ENCODE measurements around the gene C2CD3. TPM values are rescaled to one million over a fixed set of nuclear protein-coding genes. Genes with fewer than 3 reads are reported as not detected.

The C2CD3 gene
- total and polyA plus RNA-seq, 10 donors: 5.7 to 49.2 (median 31.8) TPM

DNA sequence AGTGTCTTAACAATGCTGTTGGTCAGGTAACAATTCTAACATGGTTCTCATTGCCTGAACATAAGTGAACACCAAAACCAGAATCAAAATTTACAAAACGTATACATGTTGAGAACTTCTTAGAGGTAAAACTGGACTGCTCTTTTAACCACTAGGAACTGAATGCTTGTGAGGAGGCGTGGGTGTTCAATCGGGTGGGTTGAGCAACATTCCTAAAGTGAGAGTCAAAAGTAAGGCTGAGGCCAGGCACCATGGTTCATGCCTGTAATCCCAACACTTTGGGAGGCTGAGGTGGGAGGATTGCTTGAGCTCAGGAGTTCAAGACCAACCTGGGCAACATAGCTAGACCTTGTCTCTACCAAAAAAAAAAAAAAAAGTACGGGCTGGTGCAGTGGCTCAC lies 11.8 kb upstream of the C2CD3 start:
- no peak overlapping the region for H3K4me3 ChIP-seq
- no peaks in the 10 kb centered on the region for H3K9me3 ChIP-seq
- WGBS, 5 donors: 83 to 96% (median 92%) methylated on average over 4 of the region's 4 CpGs
- TF ChIP-seq POLR2AphosphoS5 (IDR thresholded peaks at IDR 0.05): no peak
- TF ChIP-seq, protein P1, sequence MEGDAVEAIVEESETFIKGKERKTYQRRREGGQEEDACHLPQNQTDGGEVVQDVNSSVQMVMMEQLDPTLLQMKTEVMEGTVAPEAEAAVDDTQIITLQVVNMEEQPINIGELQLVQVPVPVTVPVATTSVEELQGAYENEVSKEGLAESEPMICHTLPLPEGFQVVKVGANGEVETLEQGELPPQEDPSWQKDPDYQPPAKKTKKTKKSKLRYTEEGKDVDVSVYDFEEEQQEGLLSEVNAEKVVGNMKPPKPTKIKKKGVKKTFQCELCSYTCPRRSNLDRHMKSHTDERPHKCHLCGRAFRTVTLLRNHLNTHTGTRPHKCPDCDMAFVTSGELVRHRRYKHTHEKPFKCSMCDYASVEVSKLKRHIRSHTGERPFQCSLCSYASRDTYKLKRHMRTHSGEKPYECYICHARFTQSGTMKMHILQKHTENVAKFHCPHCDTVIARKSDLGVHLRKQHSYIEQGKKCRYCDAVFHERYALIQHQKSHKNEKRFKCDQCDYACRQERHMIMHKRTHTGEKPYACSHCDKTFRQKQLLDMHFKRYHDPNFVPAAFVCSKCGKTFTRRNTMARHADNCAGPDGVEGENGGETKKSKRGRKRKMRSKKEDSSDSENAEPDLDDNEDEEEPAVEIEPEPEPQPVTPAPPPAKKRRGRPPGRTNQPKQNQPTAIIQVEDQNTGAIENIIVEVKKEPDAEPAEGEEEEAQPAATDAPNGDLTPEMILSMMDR (IDR thresholded peaks at IDR 0.05 in 8 of 11, conservative IDR thresholded peaks at IDR 0.05 in 3 of 11): no peak
- no peak for TF ChIP-seq POLR2A (IDR thresholded peaks at IDR 0.05)
- H3K27ac ChIP-seq: no peak overlapping the region
- no peak for DNase-seq
- peaks cover 0 to 7% (median 0%) of the 10 kb centered on the region in 6 donors for H3K36me3 ChIP-seq
- H3K4me1 ChIP-seq: peaks cover 0 to 5% (median 0%) of the 10 kb centered on the region in 6 donors
- intact Hi-C loops (cut with DNase I; ENCODE audit: low total_unique reads): no loop called here
- no peaks in the 10 kb centered on the region for H3K27me3 ChIP-seq (replicated peaks in 1 of 7)

DNA sequence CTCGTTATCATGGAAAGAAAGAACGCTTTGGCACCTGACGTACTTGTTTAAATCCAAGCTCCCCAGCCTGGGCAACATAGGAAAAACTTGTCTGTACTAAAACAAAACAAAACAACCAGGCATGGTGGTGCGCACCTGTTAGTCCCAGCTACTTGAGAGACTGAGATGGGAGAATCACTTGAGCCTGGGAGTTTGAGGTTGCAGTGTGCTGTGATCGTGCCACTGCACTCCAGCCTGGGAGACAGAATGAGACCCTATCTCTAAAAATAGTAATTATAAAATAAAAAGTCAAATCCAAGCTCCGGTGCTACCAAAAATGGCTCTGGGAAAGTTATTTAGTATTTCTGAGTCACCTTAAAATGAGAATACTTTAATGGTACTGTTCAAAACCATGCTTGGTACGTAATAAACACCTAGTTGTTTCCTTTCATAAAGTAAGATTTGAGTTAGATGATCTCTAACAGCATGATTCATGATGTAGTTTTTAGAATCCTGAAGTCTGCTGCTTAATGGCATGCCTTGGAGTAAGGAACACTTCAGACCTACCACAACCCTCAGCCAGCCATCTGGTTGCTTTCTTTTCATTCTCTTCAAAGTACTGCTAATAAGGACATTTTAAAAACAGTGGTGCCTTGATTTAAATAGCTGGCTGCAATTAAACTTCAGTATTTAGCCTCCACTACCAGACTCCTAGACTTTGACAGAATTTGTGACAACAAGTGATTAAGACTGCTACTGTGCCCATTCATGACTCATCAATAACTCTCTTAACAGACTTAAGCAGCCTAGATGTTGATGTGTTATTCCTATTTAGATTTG lies 8.6 kb upstream of the C2CD3 start:
- Histone ChIP-seq H3K9me3 (no peaks in the 10 kb centered on the region), H3K36me3 (peaks cover 0 to 7% (median 0%) of the 10 kb centered on the region in 6 donors), H3K27me3 (replicated peaks in 1 of 7) (no peaks in the 10 kb centered on the region), H3K27ac (no peak overlapping the region), H3K4me3 (no peak overlapping the region), H3K4me1 (peaks cover 0 to 5% (median 0%) of the 10 kb centered on the region in 6 donors)
- TF ChIP-seq, protein P1 (IDR thresholded peaks at IDR 0.05 in 8 of 11, conservative IDR thresholded peaks at IDR 0.05 in 3 of 11): no peak
- TF ChIP-seq POLR2A (IDR thresholded peaks at IDR 0.05) (no peak), POLR2AphosphoS5 (IDR thresholded peaks at IDR 0.05) (no peak)
- 82 to 96% (median 94%) methylated on average over 7 of the region's 7 CpGs for WGBS, 5 donors
- intact Hi-C loops (cut with DNase I; ENCODE audit: low total_unique reads): loop anchor here (10.0 kb wide), 1 partner anchor 215 kb away; no protein-coding TSS in a partner anchor
- DNase-seq: no peak

DNA sequence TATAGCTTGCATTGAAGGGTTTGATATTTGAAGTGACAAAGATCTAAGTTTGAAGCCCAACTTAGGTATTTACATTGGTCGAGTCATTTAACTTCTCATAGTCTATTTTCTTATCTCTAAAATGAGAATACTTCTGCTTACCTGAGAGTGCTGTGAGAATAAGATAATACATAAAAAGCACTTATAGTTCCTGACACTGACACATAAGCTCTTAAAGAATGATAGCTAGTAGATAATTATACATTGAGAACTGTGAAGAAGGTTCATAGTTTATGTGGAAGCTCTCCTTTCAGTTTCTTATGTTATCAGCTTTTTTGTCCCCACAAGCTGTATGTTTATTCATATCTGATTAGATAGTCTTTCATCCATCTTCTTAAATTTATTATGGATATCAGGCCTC lies 5.1 kb upstream of the C2CD3 start:
- no peak overlapping the region for H3K4me3 ChIP-seq
- TF ChIP-seq POLR2AphosphoS5 (IDR thresholded peaks at IDR 0.05) (no peak), POLR2A (IDR thresholded peaks at IDR 0.05) (no peak)
- TF ChIP-seq, protein P1 (IDR thresholded peaks at IDR 0.05 in 8 of 11, conservative IDR thresholded peaks at IDR 0.05 in 3 of 11): no peak
- no peaks in the 10 kb centered on the region for H3K9me3 ChIP-seq
- no peak for DNase-seq
- WGBS, 5 donors: 87 to 97% (median 91%) methylated on average over 1 of the region's 1 CpG
- intact Hi-C loops (cut with DNase I; ENCODE audit: low total_unique reads): loop anchor here (10.0 kb wide), 1 partner anchor 211 kb away; no protein-coding TSS in a partner anchor
- H3K4me1 ChIP-seq: peaks cover 14 to 31% (median 21%) of the 10 kb centered on the region in 6 donors
- no peak overlapping the region for H3K27ac ChIP-seq
- no peaks in the 10 kb centered on the region for H3K27me3 ChIP-seq (replicated peaks in 1 of 7)
- H3K36me3 ChIP-seq: peaks cover 0 to 7% (median 0%) of the 10 kb centered on the region in 6 donors

DNA sequence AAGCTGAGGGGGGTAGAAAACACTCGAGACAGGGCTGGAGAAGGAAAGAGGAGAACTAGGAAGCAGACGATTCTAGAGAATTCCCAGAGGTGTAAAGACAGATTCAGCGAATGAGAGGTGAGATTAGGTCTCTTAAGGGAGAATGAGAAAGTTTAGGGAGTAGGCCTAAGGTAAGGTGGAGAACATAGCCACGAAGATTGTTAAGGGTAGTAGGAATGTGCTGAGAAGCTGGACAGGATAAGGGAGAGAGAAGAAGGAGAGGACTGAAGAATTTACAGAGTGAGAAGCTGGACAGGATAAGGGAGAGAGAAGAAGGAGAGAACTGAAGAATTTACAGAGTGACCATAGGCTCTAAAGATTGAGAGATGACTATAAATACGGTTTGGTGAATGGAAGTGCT lies 1.2 kb upstream of the C2CD3 start:
- no peaks in the 10 kb centered on the region for H3K9me3 ChIP-seq
- peak overlapping the region in 7 of 8 donors; percentile 83 to 93 (median 88) for H3K27ac ChIP-seq
- peaks cover 0 to 16% (median 11%) of the 10 kb centered on the region in 6 donors for H3K36me3 ChIP-seq
- WGBS, 5 donors: 27 to 43% (median 34%) methylated on average over 5 of the region's 5 CpGs
- intact Hi-C loops (cut with DNase I; ENCODE audit: low total_unique reads): loop anchor here (10.0 kb wide), 1 partner anchor 207 kb away; no protein-coding TSS in a partner anchor
- H3K4me1 ChIP-seq: peaks cover 28 to 57% (median 35%) of the 10 kb centered on the region in 6 donors
- H3K4me3 ChIP-seq: peak overlapping the region; percentile 58 to 81 (median 72)
- no peak for TF ChIP-seq POLR2AphosphoS5 (IDR thresholded peaks at IDR 0.05)
- TF ChIP-seq, protein P1 (IDR thresholded peaks at IDR 0.05 in 8 of 11, conservative IDR thresholded peaks at IDR 0.05 in 3 of 11): no peak
- no peak for TF ChIP-seq POLR2A (IDR thresholded peaks at IDR 0.05)
- DNase-seq: no peak
- no peaks in the 10 kb centered on the region for H3K27me3 ChIP-seq (replicated peaks in 1 of 7)
